HG02759 (cell line): Measurements from ENCODE around the gene AJUBA.
"Not testable (repeated sequence)": the region's sequence is repeated elsewhere in the genome, so short reads cannot be mapped to it uniquely, and the experiment has no call there.

Experiments used
- ATAC-seq: cut with Tn5 transposase; IDR thresholded peaks from one replicate; pipeline ENCODE4 v1.9.1; 2021; ENCODE audit warnings: mild to moderate bottlenecking, moderate library complexity; ENCODE audit not compliant: unreplicated experiment

Gene AJUBA

DNA sequence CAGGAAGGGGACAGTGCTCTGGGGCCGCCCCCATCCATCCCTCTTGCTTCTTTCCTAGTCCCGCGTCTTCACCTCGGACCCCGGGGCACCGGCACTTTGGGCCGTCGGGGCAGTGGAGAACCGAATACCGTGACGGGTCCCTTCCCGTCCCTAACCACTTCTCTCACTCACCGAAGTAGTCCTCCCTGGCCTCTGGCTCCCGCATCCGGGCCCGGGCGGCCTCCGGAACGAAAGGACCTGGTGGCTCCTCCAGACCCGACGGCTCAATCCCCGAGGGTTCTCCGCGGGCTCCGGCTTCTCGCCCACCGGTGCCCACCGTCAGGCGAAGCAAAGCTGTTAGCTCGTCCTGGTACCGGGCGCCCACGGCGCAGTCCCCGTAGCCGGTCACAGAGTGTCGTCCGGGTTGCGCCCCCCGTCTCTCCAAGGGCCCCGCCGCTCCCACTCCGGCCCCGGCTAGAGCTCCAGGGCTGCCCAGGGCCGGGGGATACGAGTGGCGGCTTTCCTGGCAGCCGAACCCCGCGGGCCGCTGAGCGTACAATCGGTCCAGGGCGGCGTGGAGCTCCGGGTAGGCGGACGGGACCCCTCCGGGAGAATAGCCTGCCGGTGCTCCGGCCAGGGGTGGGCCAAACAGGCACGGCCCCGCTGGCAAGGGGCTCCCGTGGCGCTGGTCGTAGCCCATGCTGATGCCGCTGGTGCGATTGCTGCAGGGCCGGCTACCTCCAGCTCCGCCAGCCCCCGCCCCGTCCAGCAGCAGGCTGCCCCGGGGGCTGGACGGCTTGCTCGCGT is 1.1 kb downstream of the AJUBA start:
- no peak for ATAC-seq

DNA sequence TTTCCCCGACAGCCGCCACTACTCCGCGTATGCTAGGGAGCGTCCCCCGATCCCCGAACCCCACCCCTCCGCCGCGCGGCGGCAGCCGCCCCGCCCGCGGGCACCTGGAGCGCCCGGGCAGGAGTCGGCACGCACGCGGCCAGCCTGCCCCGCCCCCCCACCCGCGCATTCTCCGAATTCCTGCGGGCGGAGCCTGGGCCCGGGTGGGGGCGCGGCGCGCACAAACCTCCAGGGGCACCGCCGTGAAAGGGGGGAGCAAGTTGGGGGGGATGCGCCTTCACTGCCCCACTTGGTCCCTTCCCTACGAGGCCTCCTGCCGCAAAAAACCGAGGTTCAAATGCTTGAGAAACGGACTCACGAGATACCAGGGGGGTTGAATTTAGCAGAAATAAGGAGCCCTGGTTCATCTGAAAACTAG is 1.7 kb downstream of the AJUBA start:
- ATAC-seq = no peak

DNA sequence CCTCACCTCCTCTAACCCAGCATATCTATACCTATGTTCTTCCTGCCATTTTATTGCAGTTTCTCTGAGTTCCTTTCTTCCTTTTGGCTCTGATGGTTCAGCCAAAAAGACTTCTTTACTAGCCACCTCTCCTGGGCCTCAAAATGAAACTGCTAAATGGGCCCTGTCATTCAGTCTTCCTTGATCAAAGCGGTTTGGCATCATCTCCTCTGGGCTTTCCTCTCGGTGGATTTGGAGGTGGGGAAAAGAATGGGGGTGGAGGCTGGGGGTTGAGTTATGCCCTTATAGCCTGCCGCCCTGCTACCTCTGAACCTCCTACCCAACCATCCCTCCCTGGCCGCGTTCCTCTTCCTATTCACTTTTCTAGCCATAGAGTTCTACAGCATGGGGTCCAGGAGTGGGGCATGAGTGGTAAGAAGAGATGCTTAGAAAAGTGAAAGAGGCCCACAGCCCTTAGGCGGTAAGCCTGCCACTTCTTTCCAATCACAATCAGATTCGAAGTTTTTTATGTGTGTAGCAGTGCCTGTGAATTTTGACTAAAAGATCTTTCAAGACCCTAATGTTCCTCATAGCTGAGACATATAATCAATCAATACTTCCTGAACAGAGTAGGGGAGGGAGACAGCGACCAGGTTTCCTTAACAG is 2.5 kb downstream of the AJUBA start:
- ATAC-seq = no peak

DNA sequence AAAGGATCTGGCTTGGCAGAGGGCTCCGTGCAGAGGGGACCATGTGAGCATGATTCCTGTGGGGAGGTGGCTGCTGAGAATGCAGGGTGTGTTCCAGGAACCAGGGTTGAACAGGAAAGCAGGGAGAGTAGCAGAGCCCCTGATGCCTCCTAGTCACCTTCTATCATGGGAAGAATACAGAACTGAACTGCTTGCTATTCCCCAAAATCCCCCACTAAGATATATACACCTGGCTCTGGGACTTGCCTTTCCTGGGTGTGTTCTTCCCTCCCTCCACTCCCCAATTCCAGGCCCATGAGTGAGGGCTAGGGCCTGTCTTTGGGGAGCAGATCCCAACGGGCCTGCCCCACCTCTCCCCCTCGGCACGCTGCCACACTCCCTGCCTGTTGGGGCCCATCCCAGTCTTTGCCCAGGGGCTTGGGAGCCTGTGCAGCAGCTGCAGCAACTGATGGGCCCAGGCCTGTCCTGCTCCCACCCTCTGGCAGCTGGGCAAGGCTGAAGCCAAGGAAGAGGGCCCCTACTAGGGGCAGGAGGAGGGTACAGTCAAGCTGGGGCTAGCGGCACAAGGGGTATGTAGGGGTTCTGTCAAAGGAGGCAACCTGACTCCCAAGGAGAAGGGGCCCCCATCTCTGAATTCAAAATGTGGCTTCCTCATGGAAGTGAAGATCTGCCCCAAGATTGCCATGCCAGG is 3.2 kb downstream of the AJUBA start:
- no peak for ATAC-seq

DNA sequence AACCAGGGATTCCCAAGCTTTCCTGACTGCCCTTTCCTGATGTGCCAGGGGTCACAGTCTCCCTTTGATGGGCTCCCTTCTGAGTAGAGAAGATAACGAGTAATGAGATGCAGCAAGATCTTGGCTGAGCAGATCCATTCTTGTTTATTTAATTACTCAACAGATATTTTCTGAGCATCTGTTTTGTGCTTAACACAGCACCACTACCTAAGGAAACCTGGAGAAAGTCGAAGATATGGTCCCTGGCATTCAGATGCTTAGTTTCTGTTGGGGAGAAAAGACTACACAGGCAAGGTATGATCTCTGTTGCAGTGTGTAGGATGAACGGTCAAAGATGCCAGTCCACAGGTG is 3.9 kb downstream of the AJUBA start:
- ATAC-seq = no peak

DNA sequence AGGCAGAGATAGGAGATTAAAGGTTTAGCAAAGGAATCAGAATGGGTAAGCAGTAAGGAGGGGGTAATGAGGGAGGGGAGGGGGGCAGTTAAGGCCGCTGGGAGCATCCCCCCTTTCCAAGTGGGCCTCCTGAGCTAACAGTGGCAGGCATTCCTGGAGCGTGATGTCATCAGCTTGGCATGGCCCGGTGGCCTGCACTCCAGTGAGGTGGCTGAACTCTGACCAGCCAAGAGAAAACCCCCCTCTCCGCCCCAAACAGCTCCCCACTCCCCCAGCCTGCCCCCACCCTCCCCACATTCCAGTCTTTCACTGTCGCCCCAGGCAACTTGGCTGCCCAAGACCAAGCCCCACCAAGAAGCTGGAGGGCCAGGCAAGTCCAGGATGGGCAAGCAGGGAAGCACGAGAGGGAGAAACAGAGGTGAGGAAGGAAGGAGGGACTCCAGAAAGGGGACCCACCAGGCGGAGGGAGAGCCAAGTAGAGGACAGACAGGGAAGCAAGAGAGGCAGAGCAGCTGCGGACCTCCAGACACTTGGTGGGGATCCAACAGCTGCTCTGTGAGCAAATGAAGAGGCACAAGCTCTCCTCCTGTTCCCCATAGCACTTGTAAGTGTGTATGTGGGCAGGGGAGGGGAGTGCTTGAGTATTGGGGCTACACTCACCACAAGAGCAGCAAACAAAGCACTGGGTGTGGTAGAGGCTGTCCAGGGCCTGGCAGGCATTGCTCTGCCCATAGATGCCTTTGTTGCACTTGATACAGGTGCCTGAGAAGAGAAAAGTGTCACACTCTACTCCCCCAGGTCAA is 4.5 kb downstream of the AJUBA start:
- ATAC-seq = no peak

DNA sequence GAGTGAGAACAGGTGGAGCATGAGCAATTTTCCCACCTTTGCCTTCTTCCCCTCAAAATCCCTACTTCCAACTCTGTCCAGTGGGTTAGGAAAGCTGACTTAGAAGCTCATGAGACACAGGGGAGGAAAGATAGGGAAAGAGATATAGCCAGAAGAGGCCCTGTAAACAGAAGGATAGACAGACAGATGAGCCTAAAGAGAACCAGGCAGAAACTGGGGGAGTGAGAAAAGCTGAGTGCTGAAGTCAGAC is 5.0 kb downstream of the AJUBA start:
- no peak for ATAC-seq

DNA sequence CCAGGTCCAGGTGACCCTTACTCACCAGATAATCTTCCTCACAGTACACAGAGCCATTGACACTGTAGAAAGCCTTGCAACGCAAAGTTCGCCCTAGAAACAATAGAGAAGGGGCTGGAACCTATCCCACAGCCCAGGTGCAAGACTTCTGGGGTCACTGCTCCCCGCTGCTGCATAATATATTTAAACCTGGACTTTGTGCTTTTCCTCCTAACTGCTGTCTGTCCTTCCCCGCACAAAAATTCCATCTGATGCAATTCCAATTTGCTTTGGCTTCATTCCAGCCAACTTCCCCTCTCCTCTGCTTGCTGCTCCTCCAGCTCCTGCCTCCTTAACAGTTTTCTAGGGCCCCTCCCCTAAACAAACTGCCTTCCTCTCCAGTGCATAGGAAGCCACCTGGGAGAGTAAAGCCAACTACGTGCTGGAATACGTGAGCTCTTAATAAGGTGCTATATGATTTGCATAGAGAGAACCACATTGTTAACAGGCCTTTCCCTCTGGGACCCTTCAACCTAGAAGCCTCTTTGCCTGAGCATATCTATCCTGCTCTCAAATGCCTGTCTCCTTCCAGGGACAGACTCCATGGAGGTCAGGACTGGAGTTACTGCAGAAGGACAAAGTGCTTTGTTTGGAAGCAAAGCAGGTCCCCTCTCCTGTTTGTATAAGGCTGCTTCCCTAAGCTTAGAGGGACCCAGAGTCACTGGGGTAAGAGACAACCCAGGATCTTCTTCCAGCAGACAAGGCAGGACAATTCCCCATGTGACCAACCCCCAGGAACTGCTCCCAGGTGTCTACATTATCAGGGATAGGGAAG is 5.5 kb downstream of the AJUBA start:
- ATAC-seq = no peak

DNA sequence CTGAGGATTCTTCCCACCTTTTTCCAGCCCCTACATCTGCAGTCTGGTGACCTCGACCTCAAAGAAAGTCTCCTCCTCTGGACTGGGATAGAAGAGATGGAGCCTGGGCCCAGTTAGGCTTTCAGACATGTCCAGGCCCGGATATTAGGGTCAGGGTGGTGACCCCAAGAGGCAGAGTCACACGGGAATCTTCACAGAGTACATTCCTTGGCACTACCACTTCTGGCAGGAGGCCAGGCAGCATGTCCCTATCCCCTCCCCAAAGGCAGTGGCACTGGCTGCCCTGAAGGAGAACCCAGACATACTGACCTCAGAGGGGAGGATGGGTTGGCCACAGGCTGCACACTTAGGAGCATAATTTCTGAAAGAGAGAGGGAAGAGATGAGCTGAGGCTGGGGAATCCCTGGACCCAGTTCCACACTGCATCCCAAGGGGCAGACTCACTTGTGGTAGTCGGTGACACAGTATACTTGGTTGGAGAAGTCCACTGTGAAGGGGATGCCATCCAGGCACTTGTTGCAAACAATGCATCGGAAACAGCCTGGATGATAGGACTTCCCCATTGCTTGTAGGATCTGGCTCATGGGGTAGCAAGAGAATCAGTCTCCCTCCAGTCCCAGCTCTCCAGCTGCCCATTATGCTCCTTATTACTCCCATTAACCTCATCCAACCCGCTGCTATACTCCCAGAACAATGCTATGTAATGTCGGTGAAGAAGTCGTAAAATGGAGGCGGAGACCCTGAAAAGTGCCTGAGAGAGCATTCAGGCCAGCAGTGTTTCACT is 7.6 kb downstream of the AJUBA start:
- ATAC-seq = no peak

DNA sequence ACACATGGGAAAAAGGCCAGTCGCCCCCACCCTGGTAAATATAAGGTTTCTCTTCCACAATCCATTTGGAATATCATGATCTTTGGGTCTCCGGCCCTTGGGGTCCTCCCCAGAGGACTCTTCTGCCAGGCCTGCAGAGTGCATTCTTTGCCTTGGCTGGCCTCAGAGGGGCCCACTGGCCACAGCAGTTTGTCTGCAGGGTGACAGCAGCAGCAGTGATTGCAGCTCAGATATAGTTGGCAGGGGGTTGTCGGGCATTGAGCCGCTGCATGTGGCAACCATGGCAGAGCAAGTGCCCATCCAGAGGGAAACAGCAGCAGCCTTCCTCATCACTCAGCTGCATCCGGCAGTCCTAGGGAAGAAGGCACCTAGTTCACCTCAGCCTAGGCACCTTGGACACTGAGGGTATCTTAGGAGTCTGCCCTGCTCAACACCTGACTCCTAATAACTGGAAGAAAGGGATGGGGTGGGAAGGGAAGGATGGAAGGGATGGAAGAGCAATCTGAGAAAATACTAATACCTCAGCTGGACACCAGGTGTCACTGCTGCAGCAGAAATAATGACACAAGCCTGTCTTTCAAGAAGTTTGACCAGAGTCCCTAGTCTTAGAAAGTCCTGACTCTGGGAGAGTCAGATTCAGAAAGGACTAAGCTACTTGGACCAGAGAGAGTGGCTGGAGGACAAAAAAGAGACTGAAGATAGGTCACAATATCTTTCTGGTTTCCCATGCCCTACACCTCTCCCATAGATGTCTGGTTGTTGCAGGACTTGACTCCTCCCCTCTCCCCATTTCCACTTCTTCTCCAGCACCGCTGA is 8.9 kb downstream of the AJUBA start:
- ATAC-seq = no peak

DNA sequence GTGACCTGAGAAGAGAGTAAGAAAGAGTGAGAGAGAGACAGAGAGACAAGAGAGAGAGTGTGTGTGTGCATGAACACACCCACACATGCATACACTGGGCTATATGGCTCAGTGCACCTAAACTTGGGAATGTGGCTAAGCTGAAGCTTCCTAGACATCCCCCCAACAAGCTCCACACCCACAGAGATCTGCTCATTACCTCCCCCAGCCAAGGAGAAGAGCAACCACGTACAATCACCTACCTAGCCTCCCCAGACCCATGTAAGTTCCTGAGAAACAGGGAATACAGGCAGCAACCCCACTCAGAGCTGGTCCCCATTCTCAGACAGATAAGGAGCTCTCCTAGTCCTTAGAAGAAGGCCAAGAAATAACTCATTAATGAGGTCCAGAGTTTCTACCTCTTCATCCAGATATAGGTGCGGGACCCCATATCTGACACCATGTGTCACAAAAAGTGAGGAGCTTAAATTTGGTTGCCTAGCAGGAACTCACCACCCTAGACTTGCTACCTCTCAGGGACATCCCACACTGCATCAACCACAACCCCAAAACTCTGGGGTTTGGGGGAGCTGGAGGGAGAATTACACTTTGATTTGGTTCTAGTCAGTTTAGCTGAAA is 9.9 kb downstream of the AJUBA start:
- ATAC-seq = no peak

DNA sequence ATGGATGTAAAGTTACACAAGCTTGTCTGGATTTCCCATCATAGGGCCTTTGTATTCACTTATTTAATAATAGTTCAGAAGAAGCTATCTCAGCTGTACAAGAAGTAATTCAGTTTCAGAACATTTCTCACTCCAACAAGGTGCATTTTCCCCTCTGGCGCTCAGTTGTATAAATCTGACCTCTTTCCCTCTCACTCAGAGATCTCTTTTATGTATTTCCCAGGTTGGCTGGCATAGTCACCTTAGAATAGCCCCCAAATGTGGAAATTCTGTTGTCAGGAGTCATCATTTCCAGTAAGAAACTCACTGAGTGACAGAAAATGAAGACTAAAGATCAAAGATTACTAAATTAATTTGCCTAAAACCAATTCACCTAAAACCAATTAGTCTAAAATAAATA is 11.2 kb downstream of the AJUBA start:
- no peak for ATAC-seq

DNA sequence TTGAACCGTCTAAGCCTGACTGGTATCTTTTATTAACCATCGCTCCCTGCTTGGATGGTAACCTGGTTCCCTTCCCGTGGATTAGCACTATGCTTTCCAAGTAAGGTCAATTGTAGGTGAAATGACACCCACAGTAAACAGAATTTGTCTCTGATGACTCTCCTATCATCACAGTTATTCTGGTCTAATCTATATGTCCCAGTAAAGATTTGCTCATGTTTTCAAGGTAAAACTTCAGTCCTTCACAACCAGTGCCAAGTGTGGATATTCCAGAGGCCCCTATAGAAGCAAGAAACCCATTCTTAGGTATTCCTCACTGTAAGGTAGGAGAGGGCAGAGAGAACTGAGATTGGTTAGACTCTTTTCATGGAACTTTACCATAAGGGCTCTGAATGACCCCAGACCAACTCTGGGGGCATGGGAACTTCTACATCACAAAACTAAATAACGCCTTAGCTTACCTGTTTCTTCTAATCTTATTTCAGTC is 15.5 kb downstream of the AJUBA start:
- no peak for ATAC-seq

DNA sequence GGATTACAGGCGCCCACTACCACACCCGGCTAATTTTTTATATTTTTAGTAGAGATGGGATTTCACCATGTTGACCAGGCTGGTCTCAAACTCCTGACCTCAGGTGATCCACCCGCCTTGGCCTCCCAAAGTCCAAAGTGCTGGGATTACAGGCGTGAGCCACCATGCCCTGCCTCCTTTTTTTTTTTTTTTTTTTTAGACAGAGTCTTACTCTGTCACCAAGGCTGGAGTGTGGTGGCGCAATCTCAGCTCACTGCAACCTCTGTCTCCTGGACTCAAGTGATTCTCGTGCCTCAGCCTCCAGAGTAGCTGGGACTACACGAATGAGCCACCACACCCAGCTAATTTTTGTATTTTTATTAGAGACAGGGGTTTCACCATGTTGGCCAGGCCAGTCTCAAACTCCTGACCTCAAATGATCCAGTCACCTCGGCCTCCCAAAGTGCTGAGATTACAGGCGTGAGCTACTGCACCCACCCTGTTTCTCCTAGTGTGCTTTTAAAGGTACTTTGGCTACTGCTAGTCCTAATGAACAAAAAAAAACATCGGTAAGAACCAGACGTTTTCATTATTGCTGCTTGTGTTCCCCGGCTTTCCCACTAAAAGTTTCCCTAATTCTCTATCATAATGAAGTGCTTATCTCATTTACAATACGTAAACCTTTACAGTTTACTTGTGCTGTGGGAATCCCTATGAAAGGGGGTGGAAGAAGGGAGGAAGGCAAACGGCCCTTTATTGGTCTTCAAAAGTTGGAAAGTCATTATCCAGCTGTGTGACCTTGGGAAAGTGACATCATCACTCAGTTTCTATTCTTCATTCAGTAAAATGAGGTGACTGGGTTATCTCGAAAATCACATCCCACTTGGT is 16.2 kb downstream of the AJUBA start:
- not testable (repeated sequence) for ATAC-seq

DNA sequence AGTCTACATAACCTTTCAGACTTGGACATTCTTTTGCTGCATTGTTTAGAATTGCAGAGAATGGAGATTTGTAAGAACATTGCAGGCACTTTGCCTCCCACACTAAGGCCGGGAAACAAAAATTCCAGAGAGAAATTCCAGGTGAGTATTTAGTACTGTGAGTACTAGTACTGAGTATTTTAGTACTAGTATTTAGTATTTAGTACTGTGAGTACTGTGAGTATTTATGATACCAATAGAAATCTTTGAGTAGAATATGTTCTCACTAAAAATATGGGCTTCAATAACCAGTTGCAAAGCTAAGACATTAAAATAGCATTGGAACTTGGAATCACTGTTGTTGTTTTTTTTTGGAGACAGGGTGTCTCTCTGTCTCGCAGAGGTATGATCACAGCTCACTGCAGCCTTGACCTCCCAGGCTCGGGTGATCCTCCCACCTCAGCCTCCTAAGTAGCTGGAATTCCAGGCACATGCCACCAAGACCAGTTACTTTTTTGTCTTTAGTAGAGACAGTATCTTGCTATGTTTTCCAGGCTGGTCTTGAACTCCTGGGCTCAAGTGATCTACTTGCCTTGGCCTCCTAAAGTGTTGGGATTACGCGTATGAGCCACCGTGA is 20.2 kb downstream of the AJUBA start:
- ATAC-seq = no peak

DNA sequence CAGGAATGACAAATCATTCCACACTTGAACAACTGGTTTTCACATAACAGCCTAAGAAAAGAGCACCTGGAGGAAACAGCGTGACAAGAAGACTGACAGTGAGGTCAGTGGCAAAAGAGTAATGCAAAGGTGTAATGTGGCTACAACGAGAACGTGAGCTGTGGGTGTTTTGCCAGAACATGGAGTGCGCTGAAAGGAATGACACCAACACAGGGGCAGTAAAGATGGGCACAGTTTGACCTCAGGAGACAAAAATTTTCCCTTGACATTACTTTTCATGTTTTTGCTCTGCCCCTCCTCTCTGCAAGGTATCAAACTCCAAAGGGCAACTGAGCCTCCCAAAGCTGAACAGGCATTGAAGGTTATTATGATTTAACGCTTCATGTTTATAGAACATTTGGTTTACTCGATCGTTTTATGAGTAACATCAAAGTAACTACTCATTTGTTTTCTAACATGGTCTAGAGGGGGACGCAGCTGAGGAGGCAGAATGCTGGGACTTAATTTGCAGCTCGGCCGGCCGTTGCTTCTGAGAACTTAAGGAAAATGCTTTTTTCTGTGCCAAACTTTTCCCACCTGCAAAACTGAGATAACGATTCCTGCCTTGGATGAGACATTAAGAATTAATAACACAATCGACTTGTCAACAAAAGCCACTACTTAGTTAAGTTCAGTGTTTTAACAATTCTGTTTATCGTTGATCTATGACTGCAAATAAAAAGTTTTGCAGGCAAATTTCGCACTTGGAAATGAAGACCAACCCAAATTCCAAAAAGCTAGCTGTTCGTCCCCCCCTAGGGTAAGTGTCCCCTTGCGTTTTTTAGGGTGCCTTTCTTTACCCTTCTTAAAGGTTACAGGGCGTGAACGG is 26.4 kb downstream of the AJUBA start:
- ATAC-seq = no peak
